NCI-H146 treated with DMSO at 0.1 percent for 48 hours (cell line): Measurements from ENCODE around the gene TET2.

Experiments used
- DNase-seq: peaks from one replicate; lab custom pipeline; 2025; ENCODE audit not compliant: unreplicated experiment; lab: John Stamatoyannopoulos, UW

TET2 gene

GRCh38 chr4:105230287-105230686 is 83.6 kb downstream of the TET2 start:
- DNase-seq, result no peak

- no peak for DNase-seq
Measured at GRCh38 chr4:105232374-105232773, 85.7 kb downstream of the TET2 start.

GRCh38 chr4:105234582-105234981 is 87.9 kb downstream of the TET2 start:
- no peak for DNase-seq

GRCh38 chr4:105236202-105236915 is 89.7 kb downstream of the TET2 start:
- no peak for DNase-seq

- DNase-seq, result no peak
Measured at GRCh38 chr4:105236916-105237311, 90.2 kb downstream of the TET2 start.

GRCh38 chr4:105240037-105240436 is 93.4 kb downstream of the TET2 start:
- no peak for DNase-seq

GRCh38 chr4:105241451-105241850 is 94.8 kb downstream of the TET2 start:
- DNase-seq, result no peak

- no peak for DNase-seq
Measured at GRCh38 chr4:105243446-105243845, 96.8 kb downstream of the TET2 start.

GRCh38 chr4:105246712-105247111 is 100.0 kb downstream of the TET2 start:
- no peak for DNase-seq

- no peak for DNase-seq
Measured at GRCh38 chr4:105248613-105249012, 101.9 kb downstream of the TET2 start.

- DNase-seq, result no peak
Measured at GRCh38 chr4:105257817-105258495, 111.3 kb downstream of the TET2 start.

- no peak for DNase-seq
Measured at GRCh38 chr4:105265689-105266088, 119.0 kb downstream of the TET2 start.

- no peak for DNase-seq
Measured at GRCh38 chr4:105267280-105267679, 120.6 kb downstream of the TET2 start.

GRCh38 chr4:105272002-105272401 is 125.3 kb downstream of the TET2 start:
- DNase-seq, result no peak

GRCh38 chr4:105273230-105273629 is 126.6 kb downstream of the TET2 start:
- DNase-seq, result no peak

- DNase-seq, result no peak
Measured at GRCh38 chr4:105274090-105274489, 127.4 kb downstream of the TET2 start.

- DNase-seq, result no peak
Measured at GRCh38 chr4:105274504-105274903, 127.8 kb downstream of the TET2 start.

- no peak for DNase-seq
Measured at GRCh38 chr4:105276361-105277104, 129.9 kb downstream of the TET2 start.

- no peak for DNase-seq
Measured at GRCh38 chr4:105277702-105278101, 131.0 kb downstream of the TET2 start.

GRCh38 chr4:105279314-105279713 is 132.6 kb downstream of the TET2 start:
- no peak for DNase-seq

GRCh38 chr4:105280338-105281123 is 133.9 kb downstream of the TET2 start:
- no peak for DNase-seq
